NT2/D1 (cell line): ENCODE measurements around the gene FZD7.

Source experiments
- SUZ12 ChIP-seq: IDR thresholded peaks from 2 replicates; pipeline ENCODE4 v1.6.1; 2011; ENCODE audit not compliant: insufficient read length, insufficient read depth; ENCODE audit errors: extremely low read depth
- YY1 ChIP-seq: IDR thresholded peaks from 2 replicates; pipeline ENCODE4 v1.6.1; 2011; ENCODE audit not compliant: insufficient read length, insufficient read depth
- ZNF274 ChIP-seq: IDR thresholded peaks from 2 replicates; pipeline ENCODE4 v1.6.1; 2011; ENCODE audit warnings: mild to moderate bottlenecking, low read depth, low read length

DNA sequence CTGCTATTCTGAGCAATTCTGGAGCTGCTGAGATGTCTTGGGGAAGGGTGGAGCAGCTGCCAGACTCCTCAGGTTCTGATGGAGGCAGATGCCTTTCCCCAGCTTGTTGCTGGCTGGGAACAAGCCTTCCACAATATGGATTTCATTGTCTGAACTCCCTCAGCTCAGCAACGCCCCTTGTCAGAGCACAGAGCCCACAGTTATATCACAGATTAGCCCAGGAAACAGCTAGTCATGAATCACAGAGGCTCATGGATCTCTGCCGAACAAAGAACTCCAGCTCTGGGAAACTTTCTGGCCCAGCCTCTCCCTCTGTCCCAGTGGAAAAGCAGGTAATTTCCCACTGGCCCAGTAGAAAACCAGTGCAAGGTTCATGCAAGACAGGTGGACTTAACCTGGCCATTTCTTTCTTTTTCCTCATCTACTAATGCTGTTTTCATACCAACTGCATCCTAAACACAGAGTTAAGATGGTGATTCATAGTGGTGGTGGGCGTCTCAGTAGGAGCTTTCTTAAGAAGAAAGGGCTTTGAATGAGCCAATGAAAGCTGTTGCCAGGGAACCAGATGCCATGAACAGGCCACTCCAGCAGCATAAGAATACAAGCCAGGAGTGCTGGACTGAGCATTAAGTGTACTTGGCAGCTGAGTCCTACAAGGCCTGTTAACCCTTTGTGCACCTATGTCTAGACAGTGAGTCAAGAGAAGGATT lies 30.7 kb downstream of the FZD7 start:
- no peak for TF ChIP-seq YY1
- TF ChIP-seq SUZ12, result no peak
- TF ChIP-seq ZNF274, result no peak
